HG03442 (cell line): ENCODE data around the gene FYCO1.

Experiments used
- ATAC-seq: cut with Tn5 transposase; IDR thresholded peaks from one replicate; pipeline ENCODE4 v1.9.1; 2021; ENCODE audit warnings: mild to moderate bottlenecking, moderate library complexity; ENCODE audit not compliant: unreplicated experiment

Gene FYCO1

DNA sequence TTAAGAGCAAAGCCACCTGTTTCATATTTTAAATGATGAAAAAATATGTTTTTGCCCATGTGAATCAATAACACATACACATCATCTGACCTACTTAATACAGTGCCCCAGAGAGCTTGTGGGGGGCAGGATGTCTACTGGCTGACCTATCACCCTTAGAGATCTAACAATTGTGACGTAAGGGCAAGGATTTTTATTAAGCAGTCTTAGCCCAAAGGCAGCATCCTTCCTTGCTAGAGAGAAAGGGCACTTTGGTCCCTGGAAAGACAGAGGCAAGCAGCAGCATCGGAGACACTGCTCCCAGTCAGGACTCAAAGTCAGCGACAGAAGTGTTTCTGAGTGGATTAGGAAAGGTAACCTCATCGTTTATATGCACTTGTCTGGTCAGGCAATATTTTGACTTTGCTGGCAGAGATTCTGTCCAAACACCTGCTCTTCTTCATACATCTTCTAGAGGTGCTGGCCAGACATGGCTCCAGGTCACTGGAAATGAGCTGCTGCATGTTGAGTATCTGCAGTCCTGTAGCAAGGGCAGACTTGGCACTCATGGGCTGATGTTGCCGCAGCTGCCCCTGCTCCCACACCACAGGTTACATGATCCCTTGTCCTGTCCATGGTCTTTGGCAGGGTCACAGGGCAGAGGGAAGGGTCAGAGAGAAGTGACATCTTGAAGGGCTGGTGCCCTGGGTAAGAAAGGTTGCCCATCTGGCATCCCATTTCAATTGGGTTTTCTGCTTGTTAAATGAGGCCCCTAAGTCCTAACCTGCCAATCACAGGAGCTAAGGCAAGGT is 50.6 kb downstream of the FYCO1 start:
- no peak for ATAC-seq

DNA sequence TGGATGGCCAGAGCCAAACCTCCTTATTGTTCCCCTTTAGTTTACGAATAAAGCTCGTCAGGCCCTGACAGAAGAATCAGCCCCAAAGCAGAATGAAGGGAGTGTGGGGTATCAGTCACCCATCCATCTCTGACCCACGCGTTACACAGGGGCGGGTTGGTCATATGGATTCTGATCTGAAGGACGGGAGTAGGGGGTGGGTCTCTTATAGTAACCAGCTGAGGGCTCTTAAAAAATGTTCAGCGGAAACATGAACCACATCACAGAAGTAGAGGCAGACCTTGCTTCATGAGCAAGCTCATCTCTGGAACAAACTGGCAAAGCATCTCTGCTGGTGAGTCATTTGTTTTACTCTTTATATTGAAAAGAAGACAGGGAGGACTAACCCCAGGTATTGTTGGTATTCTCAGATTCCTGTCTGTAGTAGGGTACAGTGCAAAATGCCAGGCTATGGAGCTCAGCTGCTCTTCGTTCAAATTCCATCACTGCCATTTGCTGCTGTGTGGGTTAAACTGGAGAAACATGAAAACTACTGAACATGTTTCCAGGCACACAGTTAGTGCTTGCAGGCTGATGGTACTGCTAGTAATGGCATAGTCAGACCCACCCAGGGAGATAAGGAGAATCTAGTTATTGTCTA is 52.3 kb downstream of the FYCO1 start, which contains the start of gene CXCR6:
TSS of gene CXCR6 (plus strand) at position 258 of the 640 bp plus-strand sequence. CDS start 3,018 bp downstream, outside the sequence.
- no peak for ATAC-seq

GRCh38 chr3:45942051-45942825 is 53.4 kb downstream of the FYCO1 start:
- ATAC-seq, result no peak

DNA sequence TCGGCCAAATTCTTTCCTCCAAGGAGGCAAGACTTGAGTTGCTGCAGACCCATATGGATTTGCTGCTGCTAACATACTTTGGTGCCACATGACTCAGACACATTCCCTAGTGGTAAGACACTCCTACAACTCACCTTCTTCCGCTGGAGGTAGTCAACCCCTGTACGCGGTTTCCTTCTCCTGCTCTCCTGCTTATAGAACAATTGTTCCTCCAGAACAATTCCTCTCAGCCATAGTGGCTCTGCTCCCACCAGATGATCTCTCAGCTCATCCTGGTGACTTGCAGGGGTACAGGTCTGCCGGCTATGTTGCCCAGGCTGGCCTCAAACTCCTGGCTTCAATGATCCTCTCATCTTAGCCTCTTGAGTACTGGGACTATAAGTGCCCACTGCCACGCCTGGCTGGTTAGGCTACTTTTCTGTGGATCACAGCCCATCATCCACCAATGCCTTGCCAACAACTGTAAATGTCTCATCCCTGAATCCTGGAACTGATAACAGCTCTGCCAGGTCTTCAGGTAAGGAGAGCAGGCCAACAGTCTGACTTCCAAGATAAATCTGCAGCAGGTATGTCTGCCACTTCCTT is 54.8 kb downstream of the FYCO1 start:
- no peak for ATAC-seq

DNA sequence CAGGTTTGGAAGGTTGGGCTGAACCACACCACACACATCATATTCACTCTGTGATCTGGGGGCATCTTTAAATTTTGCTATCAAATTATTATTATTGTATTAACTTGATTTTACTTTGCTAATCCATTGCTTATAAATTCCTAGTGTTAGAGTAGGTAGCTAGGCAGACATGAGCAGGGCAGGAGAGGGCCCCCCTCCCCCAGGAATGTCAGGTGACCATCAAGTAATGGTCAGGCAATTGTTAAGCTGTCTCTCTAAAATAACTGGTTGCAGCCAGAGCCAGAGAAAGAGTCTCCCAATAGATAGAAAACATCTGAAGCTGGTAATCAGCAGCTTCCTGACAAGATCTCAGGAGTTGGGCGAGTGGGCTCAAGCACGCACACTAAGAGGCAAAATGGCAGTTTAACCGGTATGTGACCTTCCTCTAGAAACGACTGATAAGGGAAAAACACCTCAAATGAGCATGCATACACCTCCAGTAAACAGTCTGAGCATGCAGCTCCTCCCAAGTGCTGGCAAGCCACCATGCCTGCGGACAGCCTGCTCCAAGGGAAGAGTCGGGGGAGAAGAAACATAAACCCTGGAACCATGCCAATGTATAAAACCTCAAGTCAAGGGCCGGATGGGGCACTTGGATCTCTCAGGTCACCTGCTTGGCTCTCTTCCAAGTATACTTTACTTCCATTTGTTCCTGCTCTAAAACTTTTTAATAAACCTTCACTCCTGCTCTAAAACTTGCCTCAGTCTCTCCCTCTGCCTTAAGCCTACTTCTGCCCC is 55.4 kb downstream of the FYCO1 start:
- ATAC-seq, result no peak

DNA sequence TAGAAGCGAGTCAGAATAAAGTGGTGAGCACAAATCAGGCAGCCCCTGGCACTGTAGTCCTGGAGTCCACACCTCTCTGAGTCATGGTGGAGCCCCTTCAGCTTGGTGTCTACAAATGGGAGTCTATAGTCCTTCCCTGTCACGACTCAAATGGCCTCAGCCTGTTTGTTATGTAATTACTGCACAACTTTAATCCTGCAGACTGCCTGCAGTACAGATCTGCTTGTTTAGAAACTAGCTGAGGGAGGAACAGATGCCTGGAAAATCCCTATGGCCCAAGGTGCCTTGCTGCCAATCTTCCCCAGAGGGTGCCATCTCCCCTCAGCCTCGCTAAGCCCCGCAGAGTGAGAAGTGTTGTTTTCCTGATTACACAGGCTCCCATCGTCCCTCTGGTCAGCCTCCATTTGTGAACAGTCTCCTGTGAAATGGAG is 56.3 kb downstream of the FYCO1 start:
- no peak for ATAC-seq

GRCh38 chr3:45938864-45939263 is 56.8 kb downstream of the FYCO1 start:
- ATAC-seq, result no peak

DNA sequence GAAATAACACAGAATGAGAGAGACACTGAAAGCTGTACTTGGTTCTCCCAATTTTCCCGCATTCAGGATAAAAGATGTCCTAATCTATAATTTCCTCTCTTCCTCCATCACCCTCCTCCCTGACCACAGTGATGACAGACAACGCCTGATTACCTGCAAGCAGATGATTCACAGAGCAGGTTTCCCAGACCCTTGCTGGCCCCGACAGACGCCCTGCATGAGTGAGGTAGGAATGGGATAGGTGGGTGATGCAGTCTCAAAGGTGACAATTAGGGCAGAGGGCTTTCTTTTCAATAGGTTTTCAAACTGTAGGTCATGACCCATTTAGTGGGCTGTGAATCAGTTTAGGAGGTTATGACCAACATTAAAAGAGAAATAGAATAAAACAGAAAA is 57.6 kb downstream of the FYCO1 start:
- no peak for ATAC-seq

DNA sequence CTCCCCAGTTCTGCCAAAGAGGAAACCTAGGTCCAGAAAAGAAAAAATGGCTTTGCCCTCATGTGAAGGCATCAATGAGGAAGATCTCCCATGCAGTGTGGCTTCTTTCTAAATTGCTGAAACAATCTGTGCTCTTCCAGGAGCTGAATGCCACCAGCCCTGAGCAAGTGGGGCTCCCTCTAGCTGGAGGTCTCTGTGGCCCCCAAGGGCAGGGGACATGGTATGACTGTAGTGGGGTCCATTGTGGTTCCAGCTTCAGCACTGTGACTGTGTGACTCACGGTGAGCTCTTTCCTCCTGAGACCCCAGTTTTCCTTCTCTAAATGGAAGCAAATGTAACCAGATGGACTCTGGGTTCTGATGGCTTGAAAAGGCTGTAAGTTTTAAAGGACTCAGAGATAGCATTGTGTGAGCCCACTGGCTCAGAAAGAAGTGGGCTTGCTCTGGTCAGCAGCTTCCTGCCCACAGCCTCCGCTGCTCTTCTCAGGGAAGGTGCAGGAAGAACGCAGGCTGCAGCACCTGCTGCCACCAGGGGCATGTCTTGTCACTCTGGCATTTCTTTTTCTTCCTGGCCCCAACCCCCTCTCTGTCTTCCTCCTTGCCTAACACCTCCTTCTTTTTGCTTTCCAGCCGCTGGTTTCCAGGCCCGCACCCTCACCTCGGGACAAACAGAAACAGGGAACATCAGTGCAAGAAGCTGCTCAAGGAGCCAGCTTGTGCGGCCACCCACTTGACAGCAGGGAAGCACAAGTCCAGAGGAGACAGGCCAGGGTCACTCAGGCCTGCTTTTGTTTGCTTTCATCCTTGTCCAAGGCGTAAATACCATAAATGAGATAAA is 58.2 kb downstream of the FYCO1 start:
- ATAC-seq, result no peak

- ATAC-seq, result no peak
Measured at GRCh38 chr3:45936261-45936660, 59.4 kb downstream of the FYCO1 start.

DNA sequence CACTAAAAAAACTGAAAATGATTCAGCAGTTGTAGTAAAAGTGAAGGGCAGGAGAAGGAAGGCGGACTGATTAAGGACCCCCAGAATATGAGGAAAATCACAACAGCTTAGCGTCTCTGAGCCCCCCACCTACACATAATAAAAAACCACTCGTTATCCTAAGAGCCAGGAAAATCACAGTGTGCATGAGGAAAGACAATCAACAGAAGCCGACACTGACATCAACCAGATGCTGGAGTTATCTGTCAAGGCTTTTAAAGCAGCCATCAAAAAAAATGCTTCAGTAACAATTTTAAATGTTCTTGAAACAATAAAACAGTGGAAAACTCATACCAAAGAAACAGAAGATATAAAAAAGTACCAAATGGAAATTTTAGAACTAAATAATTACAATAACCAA is 62.0 kb downstream of the FYCO1 start:
- ATAC-seq, result no peak

GRCh38 chr3:45932112-45932511 is 63.5 kb downstream of the FYCO1 start:
- ATAC-seq, result no peak

DNA sequence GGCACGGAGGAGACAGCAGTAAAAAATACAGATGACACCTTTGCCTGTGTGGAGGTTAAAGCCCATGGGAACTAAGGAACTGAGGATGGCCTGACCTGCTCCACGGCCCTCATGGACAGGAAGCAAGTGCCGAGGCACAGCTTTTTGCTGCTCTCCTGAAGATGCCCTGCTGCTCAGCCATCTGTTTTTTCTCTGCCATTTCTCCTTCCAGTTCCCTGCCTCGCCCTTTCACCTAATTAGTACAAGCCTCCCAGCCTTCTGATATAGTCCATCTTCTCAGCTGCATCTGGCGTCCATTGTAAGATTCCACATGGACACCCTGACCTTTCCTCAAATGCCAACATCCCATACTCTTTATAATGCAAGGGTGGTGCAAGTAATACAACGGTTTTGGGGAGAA is 64.1 kb downstream of the FYCO1 start:
- ATAC-seq, result no peak

GRCh38 chr3:45929042-45929679 is 66.5 kb downstream of the FYCO1 start:
- no peak for ATAC-seq

DNA sequence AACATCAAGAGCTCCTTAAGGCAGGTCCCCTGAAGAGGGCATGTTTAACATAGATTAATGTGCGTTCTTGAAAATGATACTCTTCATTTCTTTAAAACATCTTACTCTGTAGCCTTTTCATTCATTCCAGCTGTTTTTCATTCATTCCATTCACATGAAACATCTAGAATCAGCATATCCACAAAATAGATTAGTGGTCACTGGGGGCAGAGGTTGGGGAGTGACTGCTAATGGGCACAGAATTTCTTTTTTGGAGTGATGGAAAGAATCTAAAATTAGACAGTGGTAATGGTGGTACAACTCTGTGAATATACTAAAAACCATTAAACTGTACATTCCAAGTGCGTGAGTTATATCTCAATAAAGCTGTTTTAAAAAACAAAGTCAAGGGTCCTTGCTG is 67.7 kb downstream of the FYCO1 start:
- ATAC-seq, result no peak

DNA sequence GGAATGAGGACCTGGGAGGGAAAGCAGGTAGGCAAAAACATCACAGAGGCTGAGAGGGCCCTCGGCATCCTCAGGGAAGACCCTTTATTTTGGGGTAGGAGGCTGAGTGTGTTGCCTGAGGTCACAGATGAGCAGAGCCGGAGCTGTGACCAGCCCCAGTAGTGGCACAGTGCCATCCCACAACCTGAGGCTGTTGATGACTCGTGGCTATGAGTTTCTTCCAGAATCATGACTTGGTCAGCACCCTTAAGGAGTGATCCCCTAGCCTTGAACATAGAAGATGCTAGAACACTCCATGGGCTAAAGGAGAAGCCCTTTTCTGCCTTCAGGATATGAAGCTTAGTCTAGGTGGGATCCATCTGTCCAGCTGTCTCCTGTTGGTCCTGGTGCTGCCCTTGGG is 71.9 kb downstream of the FYCO1 start:
- no peak for ATAC-seq

- ATAC-seq, result no peak
Measured at GRCh38 chr3:45922950-45923590, 72.6 kb downstream of the FYCO1 start.

- no peak for ATAC-seq
Measured at GRCh38 chr3:45922039-45922326, 73.6 kb downstream of the FYCO1 start.
